ENCODE results near the gene KCTD5.
A peak's percentile ranks its signal among the peaks of the same experiment; 100 is the strongest.
"Not testable (repeated sequence)": the region's sequence is repeated elsewhere in the genome, so short reads cannot be mapped to it uniquely, and the experiment has no call there.

The KCTD5 gene

GRCh38 chr16:2710711-2711231 lies 28.4 kb downstream of the KCTD5 start:
- no peak for DNase-seq

GRCh38 chr16:2711370-2712062 lies 29.2 kb downstream of the KCTD5 start:
- DNase-seq = no peak

GRCh38 chr16:2712063-2712441 lies 29.7 kb downstream of the KCTD5 start:
- DNase-seq = no peak

- DNase-seq = no peak
Observed at GRCh38 chr16:2712546-2712945, 30.2 kb downstream of the KCTD5 start.

GRCh38 chr16:2713523-2713922 lies 31.2 kb downstream of the KCTD5 start:
- DNase-seq = no peak

GRCh38 chr16:2713985-2714774 lies 31.9 kb downstream of the KCTD5 start:
- DNase-seq = no peak

- DNase-seq = no peak
Observed at GRCh38 chr16:2715064-2715463, 32.7 kb downstream of the KCTD5 start.

- no peak for DNase-seq
Observed at GRCh38 chr16:2715519-2715918, 33.2 kb downstream of the KCTD5 start.

- no peak for DNase-seq
Observed at GRCh38 chr16:2715966-2716885, 33.9 kb downstream of the KCTD5 start.

- DNase-seq = no peak
Observed at GRCh38 chr16:2716948-2717347, 34.6 kb downstream of the KCTD5 start.

- DNase-seq = no peak
Observed at GRCh38 chr16:2717383-2718263, 35.3 kb downstream of the KCTD5 start.

GRCh38 chr16:2719328-2720063 lies 37.2 kb downstream of the KCTD5 start:
- DNase-seq = no peak

GRCh38 chr16:2720064-2720457 lies 37.7 kb downstream of the KCTD5 start, which contains the start of gene PRSS27:
Gene PRSS27, minus strand, starts transcription at chr16:2720224. Its CDS starts 64 bp downstream, at chr16:2720160.
- no peak for DNase-seq

GRCh38 chr16:2720719-2721633 lies 38.7 kb downstream of the KCTD5 start:
- DNase-seq = peak; percentile 90

GRCh38 chr16:2721634-2722173 lies 39.4 kb downstream of the KCTD5 start:
- not testable (repeated sequence) for DNase-seq

- no peak for DNase-seq
Observed at GRCh38 chr16:2724088-2724676, 41.9 kb downstream of the KCTD5 start.

GRCh38 chr16:2724816-2725348 lies 42.6 kb downstream of the KCTD5 start:
- DNase-seq = no peak

- no peak for DNase-seq
Observed at GRCh38 chr16:2726923-2727322, 44.6 kb downstream of the KCTD5 start.

GRCh38 chr16:2728034-2728433 lies 45.7 kb downstream of the KCTD5 start:
- DNase-seq = no peak

All from HCEC 1CT (cell line).